Adrenal gland (tissue), 5 donors: Measurements from ENCODE around the gene TERF2IP.

Source experiments
- POLR2A ChIP-seq, 2 donors: fragments of 450-650 bp; IDR thresholded peaks; one replicate each; pipeline ENCODE4 v1.6.1; 2017; ENCODE audit warnings: antibody characterized with exemption in 2 of 2, mild to moderate bottlenecking in 2 of 2, moderate library complexity in 1 of 2
- TF ChIP-seq, protein P1 (sequence below), 6 experiments: fragments of 450-650 bp in 4 of 6; fragments of 200-600 bp in 2 of 6; sonication (generic) in 1 of 6; IDR thresholded peaks; 1 replicate in 5 of 6; 2 replicates in 1 of 6; pipeline versions ENCODE4 v1.5.1 to v1.8.0; 2016 to 2021; ENCODE audit warnings: antibody characterized with exemption in 6 of 6, mild to moderate bottlenecking in 2 of 6, moderate library complexity in 1 of 6
- donor health status: DM: no; HTN: no; CAD: no.

DNA sequence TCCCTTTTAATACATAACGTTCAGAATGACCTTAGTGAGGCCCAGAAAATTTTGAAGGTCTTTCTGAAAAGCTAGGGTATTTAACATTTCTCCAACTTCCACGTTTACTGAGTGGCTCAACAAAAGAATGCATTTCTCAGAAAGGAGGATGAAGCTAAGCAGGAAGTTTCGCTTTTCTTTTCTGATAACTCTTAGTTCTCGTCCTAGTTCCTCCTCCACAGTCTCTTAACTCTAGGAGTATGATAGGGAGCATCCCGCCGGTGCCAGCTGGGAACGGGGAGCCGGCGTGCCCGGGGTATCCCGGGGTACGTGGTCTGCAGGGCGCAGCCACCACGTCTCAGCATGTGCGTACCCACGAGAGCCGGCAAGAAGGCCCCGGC, 471 bp upstream of the TERF2IP start:
- TF ChIP-seq POLR2A (IDR thresholded peaks at IDR 0.05): no peak
- TF ChIP-seq, protein P1, sequence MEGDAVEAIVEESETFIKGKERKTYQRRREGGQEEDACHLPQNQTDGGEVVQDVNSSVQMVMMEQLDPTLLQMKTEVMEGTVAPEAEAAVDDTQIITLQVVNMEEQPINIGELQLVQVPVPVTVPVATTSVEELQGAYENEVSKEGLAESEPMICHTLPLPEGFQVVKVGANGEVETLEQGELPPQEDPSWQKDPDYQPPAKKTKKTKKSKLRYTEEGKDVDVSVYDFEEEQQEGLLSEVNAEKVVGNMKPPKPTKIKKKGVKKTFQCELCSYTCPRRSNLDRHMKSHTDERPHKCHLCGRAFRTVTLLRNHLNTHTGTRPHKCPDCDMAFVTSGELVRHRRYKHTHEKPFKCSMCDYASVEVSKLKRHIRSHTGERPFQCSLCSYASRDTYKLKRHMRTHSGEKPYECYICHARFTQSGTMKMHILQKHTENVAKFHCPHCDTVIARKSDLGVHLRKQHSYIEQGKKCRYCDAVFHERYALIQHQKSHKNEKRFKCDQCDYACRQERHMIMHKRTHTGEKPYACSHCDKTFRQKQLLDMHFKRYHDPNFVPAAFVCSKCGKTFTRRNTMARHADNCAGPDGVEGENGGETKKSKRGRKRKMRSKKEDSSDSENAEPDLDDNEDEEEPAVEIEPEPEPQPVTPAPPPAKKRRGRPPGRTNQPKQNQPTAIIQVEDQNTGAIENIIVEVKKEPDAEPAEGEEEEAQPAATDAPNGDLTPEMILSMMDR (IDR thresholded peaks at IDR 0.05): no peak
